ENCODE results near the gene CREB5.

Gene CREB5

DNA sequence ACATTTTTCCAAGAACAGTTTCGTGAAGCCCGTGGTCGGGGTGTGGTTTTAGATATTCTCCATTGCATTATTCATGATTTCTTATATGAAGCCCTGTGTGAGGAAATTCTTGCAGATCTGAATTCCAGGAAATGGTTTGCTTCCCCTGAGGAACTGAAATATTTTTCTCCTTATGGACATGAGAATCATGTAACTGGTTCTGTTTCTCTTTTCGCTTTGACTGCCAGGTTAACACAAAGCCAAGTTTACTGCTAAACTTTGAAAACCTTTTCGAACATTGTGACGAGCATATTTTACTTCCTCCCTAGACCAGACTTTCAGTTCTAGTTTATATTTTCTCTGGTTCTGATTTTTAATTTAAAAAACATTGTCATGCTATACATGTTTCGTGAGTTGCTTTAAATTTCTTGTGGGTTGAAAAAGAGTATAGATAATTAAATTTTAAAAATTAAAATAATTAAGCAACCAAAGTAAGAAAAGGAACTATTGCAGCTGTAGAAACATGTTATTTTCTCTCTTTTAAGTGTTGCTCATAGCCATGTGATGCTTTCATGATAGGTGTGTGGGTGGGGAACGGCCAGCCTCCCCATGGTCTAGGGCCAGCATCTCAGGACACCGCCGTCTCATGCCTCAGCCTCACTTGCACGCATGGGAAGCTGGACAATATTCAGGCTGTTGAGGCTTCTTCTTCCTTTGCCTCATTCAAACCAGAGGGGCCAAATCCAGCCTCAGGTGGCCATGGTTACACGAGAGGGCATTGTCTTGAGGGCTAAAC lies 97.1 kb downstream of the CREB5 start:
- no peak for DNase-seq (ENCODE audit: low read depth in 2 of 2, low spot score in 1 of 2)

DNA sequence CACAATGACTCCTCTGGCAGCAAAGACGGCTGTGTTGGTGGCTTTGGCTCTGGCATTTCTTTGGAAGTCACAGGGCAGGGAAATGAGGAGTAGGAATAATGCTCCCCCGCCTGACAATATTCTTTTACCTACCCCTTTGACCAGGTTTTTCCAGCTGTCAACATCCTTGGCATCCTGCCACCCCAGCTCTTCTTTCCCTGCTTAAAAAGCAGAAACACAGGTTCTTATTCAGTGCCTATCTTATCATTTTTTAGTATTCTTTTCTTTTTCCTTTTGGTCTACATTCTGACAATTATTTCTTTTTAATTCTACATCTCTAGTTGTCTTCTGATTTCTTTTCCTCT lies 97.7 kb downstream of the CREB5 start:
- DNase-seq (ENCODE audit: low read depth in 2 of 2, low spot score in 1 of 2), result no peak

DNA sequence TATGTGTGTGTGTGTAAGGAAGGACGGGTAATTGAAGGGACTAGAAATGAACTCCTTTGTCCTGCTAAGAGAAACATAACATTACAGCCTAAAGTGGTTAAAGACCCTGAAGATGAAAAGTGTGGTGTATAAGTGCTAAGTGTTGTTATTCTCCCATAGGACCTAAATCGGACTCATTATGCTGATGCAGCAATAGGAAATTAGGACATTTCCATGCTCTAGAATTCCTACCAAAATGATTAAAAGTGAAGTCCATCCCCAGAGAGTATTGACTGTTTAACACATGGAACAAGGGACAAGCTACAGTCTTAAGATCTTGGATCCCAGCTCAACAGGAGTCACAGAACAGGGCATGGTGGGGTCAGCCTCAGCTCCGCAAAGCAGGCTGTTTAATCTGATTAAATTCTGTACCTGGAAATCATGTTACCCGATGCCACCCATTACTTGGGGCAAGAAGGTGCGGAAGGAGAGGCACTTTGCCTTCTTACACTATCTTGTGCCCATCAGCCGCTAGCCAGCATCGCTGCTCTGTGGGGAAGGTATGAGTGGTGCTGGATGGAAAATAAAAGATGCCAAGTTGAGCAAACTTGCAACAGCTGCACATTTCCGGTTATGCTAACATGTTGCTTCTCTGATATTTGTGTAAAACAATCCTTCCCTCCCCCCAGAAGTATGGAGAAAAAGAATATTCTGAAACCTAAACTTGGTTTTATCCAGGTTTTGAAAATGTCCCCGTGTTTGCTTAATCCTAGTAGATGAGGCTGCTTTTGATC lies 100.5 kb downstream of the CREB5 start:
- no peak for DNase-seq (ENCODE audit: low read depth in 2 of 2, low spot score in 1 of 2)

DNA sequence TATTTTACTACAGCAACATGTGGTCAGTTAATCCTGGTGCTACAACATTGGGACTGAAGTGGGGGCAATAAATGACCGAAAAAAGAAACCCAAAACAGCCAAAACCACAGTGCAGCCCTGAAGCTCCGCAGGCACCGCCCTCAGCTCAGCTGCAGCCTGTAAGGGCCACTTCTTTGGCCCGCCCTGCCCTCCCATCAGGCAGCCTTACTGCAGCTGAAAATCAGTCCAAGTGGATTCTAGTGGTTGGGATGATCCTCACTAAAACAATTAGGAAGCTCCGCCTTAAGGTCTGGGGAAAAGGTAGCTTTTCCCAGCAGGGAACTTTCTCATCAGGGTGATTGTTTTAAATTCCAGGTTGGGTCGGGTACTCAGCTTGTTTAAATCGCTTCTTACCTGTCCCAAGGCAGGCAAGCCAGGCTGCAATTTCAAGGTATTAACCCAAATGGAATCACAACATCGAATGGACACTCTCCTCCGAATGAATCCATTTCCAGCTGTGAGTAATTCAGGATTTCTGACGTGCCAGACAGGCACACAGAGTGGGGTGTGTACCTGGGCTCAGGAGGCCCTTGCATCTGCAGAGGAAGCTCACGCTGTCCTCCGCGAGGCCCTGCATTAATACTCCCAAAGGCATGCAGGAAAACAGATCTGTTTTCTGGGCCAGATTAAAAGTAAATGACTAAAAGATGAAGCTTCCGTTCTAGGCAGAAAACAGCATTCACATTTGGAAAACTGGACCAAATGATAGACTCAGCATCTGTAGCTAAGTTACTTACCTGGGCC lies 104.3 kb downstream of the CREB5 start:
- no peak for DNase-seq (ENCODE audit: low read depth in 2 of 2, low spot score in 1 of 2)

DNA sequence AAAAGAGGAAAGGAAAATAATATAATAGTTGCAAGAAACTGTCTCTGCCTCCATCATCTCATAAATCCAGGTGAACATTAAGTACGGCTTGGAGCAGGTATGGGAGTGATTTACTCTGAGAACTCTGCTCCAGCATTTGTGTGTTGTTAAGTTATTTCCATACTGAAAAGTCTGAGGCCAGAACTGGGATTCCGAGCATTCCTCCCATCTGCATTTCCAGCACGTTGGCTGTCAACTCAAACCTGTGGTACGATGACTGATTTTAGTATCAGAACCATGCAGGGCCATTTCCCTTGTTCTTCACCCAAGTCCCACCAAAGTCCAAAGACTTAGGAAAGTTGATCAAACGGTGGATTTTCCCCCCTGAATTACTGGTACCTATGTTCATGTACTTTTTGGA lies 104.9 kb downstream of the CREB5 start:
- no peak for DNase-seq (ENCODE audit: low read depth in 2 of 2, low spot score in 1 of 2)

DNA sequence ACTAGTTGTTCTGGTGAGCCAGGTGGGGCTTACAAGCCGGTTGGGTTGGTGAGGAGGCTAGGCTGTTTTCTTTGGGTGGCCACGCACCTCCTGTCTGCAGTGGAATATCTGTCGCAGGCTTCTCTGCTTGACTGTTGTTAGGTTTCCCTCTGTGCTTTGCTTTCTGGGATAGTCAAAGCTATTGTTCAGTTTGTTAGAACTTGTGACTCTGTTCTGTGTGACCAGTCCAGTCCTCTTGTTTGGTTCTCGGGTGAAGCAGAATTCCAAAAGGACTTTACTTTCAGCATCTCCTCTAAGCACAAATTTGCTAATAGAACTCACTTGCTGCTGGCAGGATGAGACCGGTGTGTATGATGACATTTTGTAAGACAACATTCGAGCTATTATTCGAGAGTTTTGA lies 105.3 kb downstream of the CREB5 start:
- no peak for DNase-seq (ENCODE audit: low read depth in 2 of 2, low spot score in 1 of 2)

DNA sequence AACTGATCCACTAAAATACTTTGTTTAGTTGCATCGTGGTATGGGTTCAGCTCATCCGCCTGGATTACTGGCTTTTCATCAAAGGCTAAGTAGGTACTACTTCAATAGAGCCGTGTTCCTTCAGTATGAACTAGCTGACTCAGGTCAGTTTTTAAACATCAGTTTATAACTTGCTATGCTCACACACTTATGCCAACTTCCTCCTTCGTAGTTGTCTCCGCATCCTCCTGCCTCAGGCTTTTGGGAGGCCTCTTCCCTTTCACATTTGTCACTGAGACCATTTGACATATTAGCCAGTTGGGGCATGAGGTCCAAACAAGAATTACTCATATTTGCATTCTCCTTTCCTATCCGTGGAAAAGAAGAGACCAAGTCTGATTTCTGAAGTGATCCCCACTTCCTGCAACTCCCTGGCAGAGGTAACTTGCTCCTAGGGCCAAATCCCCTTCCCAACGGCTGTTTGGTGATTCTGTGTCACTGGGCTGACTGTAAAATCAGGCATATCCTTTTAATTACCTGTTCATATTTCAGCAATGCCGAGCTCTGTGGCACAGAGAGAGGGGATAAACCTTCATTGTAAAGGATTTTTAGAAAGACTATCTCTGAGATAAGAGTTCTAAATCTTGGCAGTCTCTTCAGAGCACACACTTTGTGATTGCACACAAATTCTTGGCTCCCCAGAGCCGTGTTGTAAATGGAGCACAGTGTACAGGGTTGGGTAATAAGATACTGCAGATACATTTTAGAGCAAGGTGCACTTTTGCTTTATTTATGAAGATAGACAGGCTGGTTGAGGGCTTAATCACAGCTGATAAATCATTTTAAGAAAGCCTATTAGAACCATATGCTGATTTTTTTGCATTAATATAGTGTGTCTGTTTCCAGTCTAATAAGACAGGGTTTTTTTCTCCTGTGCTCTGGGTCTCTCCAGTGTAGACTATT lies 108.0 kb downstream of the CREB5 start:
- DNase-seq (ENCODE audit: low read depth in 2 of 2, low spot score in 1 of 2), result no peak

DNA sequence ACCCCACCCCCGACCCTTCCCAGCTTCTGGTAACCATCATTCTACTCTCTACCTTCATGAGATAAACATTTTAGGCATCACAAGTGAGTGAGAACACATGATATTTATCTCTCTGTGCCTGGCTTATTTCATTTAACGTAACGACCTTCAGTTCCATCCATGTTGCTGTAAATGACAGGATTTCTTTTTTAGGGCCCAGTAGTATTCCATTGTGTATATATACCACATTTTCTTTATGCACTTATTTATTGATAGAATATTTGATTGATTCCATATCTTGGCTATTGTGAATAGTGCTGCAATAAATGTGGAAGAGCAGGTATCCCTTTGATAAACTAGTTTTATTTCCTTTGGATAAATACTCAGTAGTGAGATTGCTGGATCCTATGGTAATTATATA lies 112.7 kb downstream of the CREB5 start:
- no peak for DNase-seq (ENCODE audit: low read depth in 2 of 2, low spot score in 1 of 2)

DNA sequence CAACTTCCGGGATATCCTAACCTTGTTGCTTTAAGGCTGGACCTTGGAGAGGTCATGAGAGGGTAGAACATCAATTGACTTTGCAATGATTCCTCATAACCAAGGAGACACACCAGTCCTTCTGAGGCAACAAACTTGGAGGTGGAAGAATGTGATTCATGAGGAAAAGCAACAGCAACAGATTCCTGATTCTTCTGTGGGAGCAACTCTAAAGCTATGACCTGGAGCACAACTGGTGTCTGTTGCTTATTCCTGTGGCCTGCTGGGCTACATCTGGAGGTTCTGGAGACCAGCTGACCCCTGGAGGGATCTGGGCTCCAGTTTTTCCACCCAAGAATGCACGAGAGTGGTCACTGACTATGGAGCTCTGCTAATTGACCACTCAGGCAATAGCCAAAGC lies 116.6 kb downstream of the CREB5 start:
- no peak for DNase-seq (ENCODE audit: low read depth in 2 of 2, low spot score in 1 of 2)

DNA sequence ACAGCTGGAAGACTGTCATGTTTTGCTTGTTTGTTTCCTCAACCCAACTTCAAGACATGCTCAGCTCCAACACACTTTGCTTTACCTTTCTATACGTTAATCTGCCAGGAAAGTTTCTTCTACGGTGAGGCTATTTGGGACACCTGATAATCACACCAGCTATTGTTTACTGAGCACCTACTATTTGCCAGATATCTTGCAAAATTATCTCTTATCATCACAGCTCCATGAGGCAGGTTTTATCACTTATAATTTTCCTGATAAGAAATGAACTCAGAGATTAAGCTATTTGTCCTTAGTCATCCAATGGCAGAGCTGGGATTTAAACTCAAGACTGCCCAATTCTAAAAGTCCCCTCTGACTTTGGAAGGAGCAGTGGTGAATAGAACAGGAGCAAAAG lies 117.4 kb downstream of the CREB5 start:
- no peak for DNase-seq (ENCODE audit: low read depth in 2 of 2, low spot score in 1 of 2)

DNA sequence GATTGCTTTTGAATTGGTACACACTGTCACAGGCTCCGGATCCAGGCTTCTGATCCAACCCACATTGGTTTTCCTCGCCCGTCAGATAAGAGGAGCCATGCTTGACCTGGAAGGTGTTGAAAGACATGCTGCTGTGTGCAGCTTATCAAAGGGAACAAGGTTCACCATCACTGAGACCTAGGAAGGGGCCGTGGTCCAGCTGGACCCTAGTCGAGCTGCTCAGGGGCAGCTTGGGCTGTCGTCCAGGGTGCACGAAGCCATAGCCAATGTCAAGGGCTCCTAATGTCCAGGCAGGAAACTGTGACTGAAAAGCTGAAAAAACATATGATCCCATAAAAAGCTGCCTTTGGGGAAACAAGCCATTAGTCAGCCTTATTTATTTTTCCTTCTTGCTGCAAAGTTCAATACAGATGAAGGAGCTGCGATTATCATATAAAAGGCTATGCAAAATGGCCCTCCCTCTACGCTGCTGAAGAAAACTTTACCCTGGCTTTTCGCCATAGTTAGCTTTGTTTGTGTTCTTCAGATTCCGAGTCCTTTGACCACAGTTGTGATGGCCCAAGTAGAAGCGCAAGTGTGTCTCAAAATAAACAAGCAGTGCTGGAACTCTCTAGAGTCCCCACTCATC lies 118.0 kb downstream of the CREB5 start:
- DNase-seq (ENCODE audit: low read depth in 2 of 2, low spot score in 1 of 2), result no peak

DNA sequence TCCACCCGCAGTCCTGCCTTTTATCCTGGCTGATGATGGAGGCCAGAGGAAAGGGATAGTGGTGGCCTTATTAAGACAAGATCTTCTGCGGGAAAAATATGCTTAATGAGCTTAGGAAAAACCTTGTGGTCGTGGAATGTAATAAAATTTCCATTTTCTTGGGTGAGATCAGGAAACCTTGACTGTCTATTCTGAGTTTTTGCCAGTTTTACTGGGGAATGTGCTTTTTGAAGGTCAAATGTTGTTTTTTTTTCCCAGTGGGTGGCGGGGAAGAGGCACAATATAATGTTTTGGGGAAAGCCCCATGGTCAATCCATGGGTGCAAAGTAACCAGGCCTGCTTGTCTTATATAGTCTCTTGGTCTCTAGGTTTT lies 118.5 kb downstream of the CREB5 start:
- DNase-seq (ENCODE audit: low read depth in 2 of 2, low spot score in 1 of 2), result no peak

DNA sequence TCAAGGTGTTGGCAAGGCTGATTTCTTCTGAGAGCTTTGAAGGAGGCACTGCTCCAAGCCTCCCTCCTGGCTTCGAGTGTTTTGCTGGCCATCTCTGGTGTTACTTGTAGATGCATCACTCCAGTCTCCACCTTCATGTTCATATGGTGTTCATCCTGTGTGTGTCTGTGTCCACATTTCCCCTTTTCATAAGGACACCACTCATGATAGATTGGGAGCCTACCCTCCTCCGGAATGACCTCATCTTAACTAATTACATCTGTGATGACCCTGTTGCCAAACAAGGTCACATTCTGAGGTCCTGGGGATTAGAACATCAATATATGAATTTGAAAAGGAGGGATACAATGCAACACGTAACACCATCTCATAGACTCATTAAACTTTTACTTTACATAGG lies 119.0 kb downstream of the CREB5 start:
- DNase-seq (ENCODE audit: low read depth in 2 of 2, low spot score in 1 of 2), result no peak

DNA sequence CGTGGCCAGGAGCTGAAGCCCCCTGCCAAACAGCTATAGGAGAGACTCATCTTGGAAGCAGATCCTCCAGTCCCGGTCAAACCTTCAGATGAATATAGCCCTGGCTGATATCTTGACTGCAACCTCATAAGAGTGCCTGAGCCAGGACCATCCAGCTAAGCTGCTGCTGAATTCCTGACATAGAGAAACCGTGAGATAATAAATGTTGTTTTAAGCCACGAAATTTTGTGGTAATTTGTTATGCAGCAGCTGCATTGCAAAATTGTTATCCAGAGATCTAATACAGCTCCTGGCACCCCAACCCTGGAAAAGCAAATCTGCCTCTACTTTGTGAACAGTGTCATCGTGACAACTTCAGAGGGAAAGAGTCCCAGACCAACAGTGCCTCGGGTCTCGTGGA lies 119.9 kb downstream of the CREB5 start:
- no peak for DNase-seq (ENCODE audit: low read depth in 2 of 2, low spot score in 1 of 2)

DNA sequence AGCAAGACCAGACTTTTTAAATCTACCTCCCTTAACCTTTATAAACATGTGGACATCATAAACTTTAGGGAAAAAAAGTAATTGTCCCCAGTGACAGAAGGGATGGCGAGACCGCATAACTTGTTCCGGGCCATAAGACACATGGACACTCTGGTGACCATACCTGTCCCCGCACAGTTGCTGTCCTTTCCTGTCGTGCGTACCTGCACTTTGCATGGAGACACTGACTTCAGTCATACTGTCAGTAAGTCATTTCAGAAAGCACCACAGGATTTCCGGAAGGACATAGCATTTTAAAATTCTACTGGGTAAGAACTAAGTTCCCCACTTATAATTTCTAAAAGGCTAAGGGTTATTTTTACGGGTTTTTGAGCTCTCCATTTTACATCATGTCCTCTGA lies 120.9 kb downstream of the CREB5 start:
- DNase-seq (ENCODE audit: low read depth in 2 of 2, low spot score in 1 of 2), result no peak

DNA sequence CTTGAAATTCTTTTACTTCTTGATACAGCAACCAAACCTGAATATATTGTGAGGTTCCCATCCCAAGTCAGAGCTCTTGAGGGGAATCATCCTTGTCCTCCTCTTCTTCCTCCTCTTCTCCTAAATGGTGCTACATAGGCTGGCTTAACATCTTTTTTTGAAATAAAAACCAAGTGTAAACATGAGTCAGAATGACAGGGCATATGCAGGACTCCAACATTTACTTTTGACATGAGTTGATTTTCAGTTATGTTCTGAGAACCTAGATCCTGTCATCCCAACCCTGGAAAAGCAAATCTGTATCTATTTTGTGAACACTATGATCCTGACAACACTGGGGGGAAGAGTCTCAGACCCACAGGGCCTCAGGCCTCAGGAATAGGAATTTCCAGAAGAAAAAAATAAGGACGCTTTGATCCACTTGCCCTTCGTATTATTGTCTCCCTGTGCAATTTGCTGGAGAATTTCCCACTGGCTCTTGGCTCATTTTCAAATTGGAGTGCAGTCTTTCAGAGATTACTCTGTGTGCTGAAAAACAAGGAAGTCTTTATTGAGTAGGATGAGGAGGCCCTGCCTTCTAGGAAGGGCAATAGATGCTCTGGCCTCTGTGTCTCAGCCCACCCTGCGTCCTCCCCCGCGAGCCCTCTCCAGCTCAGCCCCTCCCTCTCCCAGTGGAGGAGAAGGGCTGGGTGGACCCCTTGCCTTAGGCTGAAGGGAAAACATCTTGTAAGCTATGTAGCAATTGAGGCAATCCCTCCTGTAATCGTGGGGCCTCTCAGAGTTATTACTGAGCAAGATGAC lies 121.6 kb downstream of the CREB5 start:
- no peak for DNase-seq (ENCODE audit: low read depth in 2 of 2, low spot score in 1 of 2)

DNA sequence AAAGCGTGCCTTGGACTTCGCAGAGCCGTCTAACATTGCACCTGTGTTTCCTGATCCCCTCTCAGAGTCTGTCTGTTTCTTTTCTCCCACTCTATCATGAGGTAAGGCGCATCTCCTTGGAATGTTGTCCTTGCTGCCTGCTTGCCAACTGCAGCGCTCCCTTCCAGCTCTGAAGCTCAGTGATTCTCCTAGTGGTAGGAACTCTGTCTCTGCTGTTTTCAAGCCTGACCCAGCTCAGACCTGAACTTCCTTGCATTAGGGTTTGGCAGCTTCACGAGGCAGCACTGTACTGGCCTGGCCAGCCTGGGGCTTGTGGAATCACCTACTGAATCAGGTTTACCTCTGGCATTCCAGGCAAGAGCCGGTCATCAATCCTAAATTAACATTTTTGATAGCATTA lies 123.9 kb downstream of the CREB5 start:
- no peak for DNase-seq (ENCODE audit: low read depth in 2 of 2, low spot score in 1 of 2)

DNA sequence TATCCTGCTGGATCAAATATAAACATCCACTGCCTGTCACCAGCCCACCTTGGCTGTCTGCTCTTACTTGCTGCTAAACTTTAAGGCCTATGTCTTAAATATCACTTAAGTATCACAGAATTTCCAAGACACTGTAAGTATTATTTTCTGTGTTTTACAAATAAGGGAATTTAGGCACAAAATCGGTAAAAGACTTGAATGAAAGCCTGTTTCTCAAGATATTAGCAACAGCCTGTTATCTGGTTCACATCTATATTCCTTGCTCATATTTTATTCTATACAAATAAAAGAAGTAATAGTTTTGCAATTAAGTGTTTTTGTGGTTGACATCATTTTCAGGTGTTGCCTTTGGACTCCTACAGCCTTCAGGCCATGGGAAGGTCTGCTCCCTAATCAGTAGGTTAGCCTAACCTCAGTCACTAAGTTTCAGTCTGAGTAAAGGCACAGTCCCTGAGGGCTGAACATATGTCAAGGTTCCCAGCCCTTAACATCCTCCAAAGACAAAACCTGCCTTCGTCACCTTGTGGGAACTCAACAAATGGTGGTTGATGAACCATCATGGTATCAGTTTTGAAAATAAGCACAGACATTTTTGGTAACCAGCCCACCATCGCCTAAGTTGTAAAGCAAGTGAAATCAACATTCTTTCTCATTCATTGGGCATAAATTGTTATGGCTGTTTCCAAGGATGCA lies 127.1 kb downstream of the CREB5 start:
- no peak for DNase-seq (ENCODE audit: low read depth in 2 of 2, low spot score in 1 of 2)

DNA sequence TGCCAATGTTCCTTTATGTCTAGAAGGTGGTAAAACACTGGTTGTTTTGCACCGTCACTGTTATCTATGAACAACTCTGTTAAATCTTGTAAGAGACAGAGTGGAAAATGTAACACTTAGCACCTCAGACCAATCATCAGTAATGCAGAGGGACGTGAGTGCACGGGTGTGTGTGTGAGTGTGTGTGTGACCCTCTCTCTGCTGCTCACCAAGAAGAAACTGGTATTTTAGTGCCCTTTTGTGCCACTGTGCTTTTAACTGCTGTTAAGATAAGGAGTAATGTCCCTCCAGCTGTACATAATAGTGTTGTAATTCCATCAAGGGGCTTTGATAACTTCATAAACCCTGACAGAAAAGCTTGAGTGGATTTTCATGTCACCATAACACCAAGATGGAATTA lies 130.1 kb downstream of the CREB5 start:
- no peak for DNase-seq (ENCODE audit: low read depth in 2 of 2, low spot score in 1 of 2)
